ENCODE results near the gene MAGI3. TPM values are rescaled to one million over a fixed set of nuclear protein-coding genes. Genes with fewer than 3 reads are reported as not detected.

Gene MAGI3
- total RNA-seq, 1 experiment from 2014 or later = 27.6 TPM

- H3K27me3 ChIP-seq (replicated peaks; ENCODE audit: control insufficient read depth, insufficient read depth, low read length) = no peaks in the 10 kb centered on the region
- Mint-ChIP-seq H3K36me3 (ENCODE audit: insufficient read depth, unreplicated experiment) (peaks cover 14% of the 10 kb centered on the region), H3K4me3 (ENCODE audit: unreplicated experiment) (peak overlapping the region; percentile 90), H3K9me3 (ENCODE audit: unreplicated experiment) (no peaks in the 10 kb centered on the region), H3K4me1 (ENCODE audit: low read depth, unreplicated experiment) (no peaks in the 10 kb centered on the region), H3K27ac (ENCODE audit: unreplicated experiment) (no peak overlapping the region), H3K27me3 (ENCODE audit: insufficient read depth, unreplicated experiment) (no peaks in the 10 kb centered on the region)
- H3K36me3 ChIP-seq (ENCODE audit: control insufficient read depth, insufficient read depth, low read length) = no peaks in the 10 kb centered on the region
- TF ChIP-seq CTCF (IDR thresholded peaks at IDR 0.05; ENCODE audit: insufficient read depth in 1 of 2, low read depth in 1 of 2, low read length in 1 of 2, severe bottlenecking in 1 of 2, unreplicated experiment in 1 of 2) = no peak
- intact Hi-C loops (cut with micrococcal nuclease; ENCODE audit: unreplicated experiment) = loop anchor here (5.0 kb wide), 2 partner anchors 285 to 320 kb away; partner anchors contain the start of gene LRIG2
- BruUV-seq (replicated peaks) = no TSS peak
- no peaks in the 10 kb centered on the region for H3K9me3 ChIP-seq
- H3K4me1 ChIP-seq = peaks cover 8% of the 10 kb centered on the region
- peak overlapping the region; percentile 71 for H3K4me3 ChIP-seq (ENCODE audit: low read depth, low read length)
- CTCF ChIA-PET = no interaction called here
- no peak for DNase-seq
- POLR2A ChIA-PET = no interaction called here
Observed at GRCh38 chr1:113392541-113393128, 2.3 kb downstream of the MAGI3 start.

GRCh38 chr1:113394043-113394862 lies 3.9 kb downstream of the MAGI3 start:
- Histone ChIP-seq H3K36me3 (ENCODE audit: control insufficient read depth, insufficient read depth, low read length) (no peaks in the 10 kb centered on the region), H3K4me3 (ENCODE audit: low read depth, low read length) (no peak overlapping the region), H3K27me3 (replicated peaks; ENCODE audit: control insufficient read depth, insufficient read depth, low read length) (no peaks in the 10 kb centered on the region), H3K9me3 (no peaks in the 10 kb centered on the region), H3K4me1 (peaks cover 8% of the 10 kb centered on the region)
- no TSS peak for BruUV-seq (replicated peaks)
- no peak for TF ChIP-seq CTCF (IDR thresholded peaks at IDR 0.05; ENCODE audit: insufficient read depth in 1 of 2, low read depth in 1 of 2, low read length in 1 of 2, severe bottlenecking in 1 of 2, unreplicated experiment in 1 of 2)
- ChIA-PET POLR2A (no interaction called here), CTCF (no interaction called here)
- no peaks in the 10 kb centered on the region for H3K9me3 Mint-ChIP-seq (ENCODE audit: unreplicated experiment)
- H3K27me3 Mint-ChIP-seq (ENCODE audit: insufficient read depth, unreplicated experiment) = no peaks in the 10 kb centered on the region
- no peak overlapping the region for H3K27ac Mint-ChIP-seq (ENCODE audit: unreplicated experiment)
- no peak for DNase-seq
- intact Hi-C loops (cut with micrococcal nuclease; ENCODE audit: unreplicated experiment) = loop anchor here (5.0 kb wide), 2 partner anchors 283 to 322 kb away; partner anchors contain the start of gene LRIG2
- H3K4me3 Mint-ChIP-seq (ENCODE audit: unreplicated experiment) = peak overlapping the region; percentile 31
- H3K36me3 Mint-ChIP-seq (ENCODE audit: insufficient read depth, unreplicated experiment) = peaks cover 14% of the 10 kb centered on the region
- no peaks in the 10 kb centered on the region for H3K4me1 Mint-ChIP-seq (ENCODE audit: low read depth, unreplicated experiment)

- Histone ChIP-seq H3K27me3 (replicated peaks; ENCODE audit: control insufficient read depth, insufficient read depth, low read length) (no peaks in the 10 kb centered on the region), H3K36me3 (ENCODE audit: control insufficient read depth, insufficient read depth, low read length) (no peaks in the 10 kb centered on the region), H3K4me3 (ENCODE audit: low read depth, low read length) (no peak overlapping the region), H3K4me1 (peaks cover 8% of the 10 kb centered on the region), H3K9me3 (no peaks in the 10 kb centered on the region)
- no peak for DNase-seq
- Mint-ChIP-seq H3K27ac (ENCODE audit: unreplicated experiment) (no peak overlapping the region), H3K9me3 (ENCODE audit: unreplicated experiment) (no peaks in the 10 kb centered on the region), H3K36me3 (ENCODE audit: insufficient read depth, unreplicated experiment) (peaks cover 12% of the 10 kb centered on the region), H3K4me1 (ENCODE audit: low read depth, unreplicated experiment) (no peaks in the 10 kb centered on the region), H3K27me3 (ENCODE audit: insufficient read depth, unreplicated experiment) (no peaks in the 10 kb centered on the region), H3K4me3 (ENCODE audit: unreplicated experiment) (no peak overlapping the region)
- POLR2A ChIA-PET = no interaction called here
- no peak for TF ChIP-seq CTCF (IDR thresholded peaks at IDR 0.05; ENCODE audit: insufficient read depth in 1 of 2, low read depth in 1 of 2, low read length in 1 of 2, severe bottlenecking in 1 of 2, unreplicated experiment in 1 of 2)
- CTCF ChIA-PET = no interaction called here
- no TSS peak for BruUV-seq (replicated peaks)
- intact Hi-C loops (cut with micrococcal nuclease; ENCODE audit: unreplicated experiment) = loop anchor here (5.0 kb wide), 2 partner anchors 282 to 323 kb away; partner anchors contain the start of gene LRIG2
Observed at GRCh38 chr1:113394863-113395259, 4.5 kb downstream of the MAGI3 start.
